DMS79 treated with DMSO at 0.1 percent for 48 hours (cell line): Measurements from ENCODE around the gene TMC8.

ENCODE experiments used
- DNase-seq: peaks from one replicate; lab custom pipeline; 2025; lab: John Stamatoyannopoulos, UW

Gene TMC8

DNA sequence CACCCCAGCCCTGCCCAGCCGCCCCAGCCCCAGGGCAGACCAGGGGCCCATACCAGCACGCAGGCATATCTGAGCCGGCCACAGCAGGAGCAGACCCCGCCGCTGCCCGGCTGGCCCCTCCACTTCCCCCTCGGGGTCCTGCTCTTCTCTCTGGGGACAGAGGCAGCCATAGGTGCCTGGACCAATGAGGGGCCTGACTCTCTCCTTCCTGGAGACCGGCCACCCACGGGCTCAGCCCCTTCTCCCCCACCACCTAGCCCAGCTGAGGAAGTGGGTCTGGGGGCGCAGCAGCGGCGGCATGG lies 5.8 kb upstream of the TMC8 start:
- no peak for DNase-seq

- no peak for DNase-seq
Measured at GRCh38 chr17:78125138-78125913, 5.2 kb upstream of the TMC8 start.

DNA sequence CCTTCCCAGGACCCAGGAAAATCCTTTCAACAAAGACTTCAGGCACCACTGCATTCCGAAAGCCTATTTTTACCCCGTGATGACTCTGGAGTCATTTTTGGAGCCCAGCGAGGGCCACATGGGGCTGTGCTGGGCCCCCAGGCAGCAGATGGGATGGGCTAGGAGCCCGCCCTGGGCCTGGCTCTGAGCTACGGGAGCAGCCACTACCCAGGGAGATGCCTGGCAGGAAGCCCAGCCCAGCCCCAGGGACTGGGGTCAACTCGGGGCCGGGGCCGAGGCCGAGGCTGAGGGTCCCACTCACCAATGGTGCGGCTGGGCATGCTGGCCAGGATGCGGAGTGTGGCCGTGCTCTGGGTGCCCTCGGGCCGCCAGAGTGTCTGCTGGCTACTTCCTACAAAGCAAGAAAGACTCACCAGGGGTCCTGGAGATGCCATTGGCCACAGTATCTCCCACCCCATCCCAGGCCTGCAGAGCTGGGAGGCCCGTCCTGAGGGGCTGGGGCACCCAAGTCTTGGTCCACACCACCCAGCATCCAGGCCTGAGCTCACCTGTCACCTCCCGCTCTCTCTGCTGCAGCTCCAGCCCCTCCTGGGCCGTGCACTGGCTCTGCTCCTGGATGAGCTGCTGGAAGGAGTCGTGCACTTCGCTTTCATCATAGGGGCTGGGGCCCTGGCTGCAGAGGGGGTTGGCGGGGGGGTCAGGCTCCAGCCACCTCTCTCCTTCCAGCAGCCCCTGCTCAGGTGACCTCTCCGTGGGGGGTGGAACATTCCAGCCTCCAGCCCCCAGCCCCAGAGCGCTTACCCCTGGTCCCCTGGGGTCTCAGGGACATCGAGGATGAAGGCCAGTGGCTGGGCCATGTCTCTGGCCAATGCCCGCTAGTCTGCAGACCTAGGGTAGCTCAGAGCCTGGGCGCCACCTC lies 4.3 kb upstream of the TMC8 start:
- DNase-seq = no peak

DNA sequence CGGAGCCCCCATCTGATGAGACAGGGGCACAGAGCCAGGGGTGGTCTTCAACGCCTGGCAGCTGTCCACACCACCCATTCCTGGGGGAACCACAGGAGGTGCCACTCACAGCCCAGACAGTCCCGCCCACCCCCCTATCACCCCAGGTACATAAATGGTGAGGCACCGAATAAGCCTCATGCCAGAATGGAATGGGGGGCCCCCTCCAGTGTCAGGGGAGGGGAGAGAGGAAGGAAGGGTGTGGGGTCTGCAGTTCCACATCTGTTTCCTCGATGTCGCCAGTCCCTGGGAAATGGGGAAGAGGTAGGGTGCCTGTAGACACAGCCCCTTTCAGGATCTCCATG lies 3.7 kb upstream of the TMC8 start:
- DNase-seq = no peak

DNA sequence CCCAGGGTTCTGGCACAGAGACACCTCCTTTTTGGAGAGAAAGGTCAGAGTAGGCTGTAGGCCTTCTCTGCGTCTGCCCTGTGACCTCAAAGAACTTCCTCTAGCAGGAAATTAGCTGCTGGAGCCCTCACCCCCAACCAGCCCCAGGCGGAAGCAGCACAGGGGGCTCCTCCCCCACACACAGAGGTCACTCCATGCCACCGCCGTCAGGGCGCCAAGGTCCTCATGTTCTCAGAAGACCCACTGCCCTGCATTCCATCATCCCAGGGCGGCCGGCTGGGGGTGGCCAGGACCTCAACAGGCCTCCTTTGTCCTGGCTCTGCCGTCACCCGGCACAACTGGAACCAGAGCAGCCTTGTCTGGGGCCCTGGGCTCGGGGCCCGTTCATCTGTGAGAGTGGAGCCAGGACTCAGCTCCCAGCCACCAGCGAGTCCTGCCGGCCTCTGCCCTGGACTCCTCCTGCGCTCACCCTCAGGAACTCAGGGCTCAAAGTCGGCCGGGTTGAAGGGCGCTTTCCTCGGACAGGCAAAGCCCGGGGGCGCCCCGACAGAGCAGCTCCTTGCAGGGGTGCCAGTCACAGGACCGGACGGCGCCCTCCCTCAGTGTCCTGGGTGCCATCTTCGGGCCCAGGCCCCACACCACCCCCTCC lies 3.2 kb upstream of the TMC8 start:
- DNase-seq = no peak

GRCh38 chr17:78127888-78128550 lies 2.6 kb upstream of the TMC8 start:
- DNase-seq = no peak

GRCh38 chr17:78128551-78129350 lies 1.8 kb upstream of the TMC8 start, which contains the start of gene TMC6:
TSS of gene TMC6 (minus strand) at chr17:78128755. CDS start at chr17:78126832, 1,923 bp downstream.
- DNase-seq = peak; percentile 31

DNA sequence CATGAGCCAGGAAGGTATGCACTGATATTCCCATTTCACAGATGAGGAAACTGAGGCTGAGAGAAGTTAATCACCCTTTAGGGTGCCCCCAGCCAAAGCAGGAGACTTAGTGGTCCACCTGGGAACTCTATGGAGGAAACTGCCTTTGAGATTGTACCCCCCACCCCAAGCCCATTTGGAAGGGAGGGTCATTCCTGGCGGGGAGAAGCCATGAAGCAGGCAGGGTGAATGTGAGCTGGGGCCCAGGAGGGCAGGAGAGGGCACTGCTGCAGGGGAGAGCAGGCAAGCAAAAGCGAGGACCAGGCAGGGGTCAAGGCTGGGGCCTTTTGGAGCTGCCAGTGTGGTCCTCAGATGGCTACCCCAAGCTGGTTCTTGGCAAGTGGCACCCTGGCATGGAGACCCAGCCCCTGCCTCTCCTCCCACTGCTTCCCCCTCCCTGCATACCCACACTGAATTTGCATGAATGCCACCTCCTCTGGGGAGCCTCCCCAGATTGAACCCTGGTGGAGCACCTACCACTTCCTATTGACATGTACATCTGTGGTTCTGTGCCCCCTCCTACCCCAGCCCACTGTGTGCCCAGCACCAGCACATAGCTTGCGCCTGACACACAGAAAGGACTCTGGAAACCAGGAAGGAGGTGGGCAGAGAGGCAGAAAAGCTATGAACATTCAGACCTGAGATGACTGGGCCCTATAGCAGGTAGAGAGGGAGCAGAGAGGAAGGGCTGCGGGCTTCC lies 1.1 kb upstream of the TMC8 start:
- no peak for DNase-seq

DNA sequence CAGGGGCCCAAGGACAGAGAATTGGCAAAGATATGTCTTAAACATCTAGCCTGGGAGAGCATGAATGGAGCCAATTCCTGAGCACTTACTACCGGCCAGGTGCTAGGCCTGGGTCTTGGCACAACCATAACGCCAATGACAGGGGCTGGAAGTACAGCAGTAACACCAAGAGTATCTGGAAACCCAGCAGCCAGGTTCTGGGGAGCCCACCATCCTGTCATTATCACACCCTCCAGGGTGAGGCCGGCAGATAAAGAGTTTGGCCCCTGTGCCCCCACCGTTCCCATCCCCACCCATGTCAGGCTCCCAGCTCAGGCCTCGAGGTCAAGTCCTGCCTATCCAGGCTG lies 508 bp upstream of the TMC8 start:
- peak; percentile 1 for DNase-seq

DNA sequence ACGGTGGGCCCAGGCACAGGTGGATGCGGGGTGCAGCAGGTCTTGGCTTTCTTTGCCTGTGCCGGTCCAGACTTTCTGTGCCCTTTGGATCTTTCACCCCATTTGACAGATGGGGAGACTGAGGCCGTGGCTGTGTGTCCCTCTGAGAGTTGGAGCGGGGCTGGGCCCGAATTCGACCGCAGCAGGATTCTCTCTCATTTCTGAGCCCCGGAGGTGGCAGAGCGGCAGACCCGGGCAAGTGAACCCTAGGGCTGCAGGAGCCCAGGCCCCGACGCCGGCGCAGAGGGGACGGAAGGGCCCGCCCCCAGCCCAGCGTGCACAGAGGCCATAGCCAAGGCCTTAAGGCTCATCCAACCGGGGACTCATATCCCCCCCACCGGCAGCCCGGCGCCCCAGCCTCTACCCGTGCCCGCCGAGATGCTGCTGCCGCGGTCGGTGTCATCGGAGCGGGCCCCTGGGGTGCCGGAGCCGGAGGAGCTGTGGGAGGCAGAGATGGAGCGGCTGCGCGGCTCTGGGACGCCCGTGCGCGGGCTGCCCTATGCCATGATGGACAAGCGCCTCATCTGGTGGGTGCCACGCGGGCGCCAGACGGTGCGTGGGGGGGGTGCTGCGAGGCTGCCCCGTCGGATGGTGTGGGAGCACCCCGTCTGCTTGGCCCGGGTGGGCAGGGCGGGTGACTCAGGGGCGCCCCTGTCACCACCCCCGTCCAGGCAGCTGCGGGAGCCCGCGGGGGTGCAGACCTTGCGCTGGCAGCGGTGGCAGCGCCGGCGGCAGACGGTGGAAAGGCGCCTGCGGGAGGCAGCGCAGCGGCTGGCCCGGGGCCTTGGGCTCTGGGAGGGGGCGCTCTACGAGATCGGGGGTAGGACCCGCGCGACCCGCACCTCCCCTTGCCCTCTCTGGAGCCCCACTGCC lies 857 bp downstream of the TMC8 start:
- DNase-seq = no peak

DNA sequence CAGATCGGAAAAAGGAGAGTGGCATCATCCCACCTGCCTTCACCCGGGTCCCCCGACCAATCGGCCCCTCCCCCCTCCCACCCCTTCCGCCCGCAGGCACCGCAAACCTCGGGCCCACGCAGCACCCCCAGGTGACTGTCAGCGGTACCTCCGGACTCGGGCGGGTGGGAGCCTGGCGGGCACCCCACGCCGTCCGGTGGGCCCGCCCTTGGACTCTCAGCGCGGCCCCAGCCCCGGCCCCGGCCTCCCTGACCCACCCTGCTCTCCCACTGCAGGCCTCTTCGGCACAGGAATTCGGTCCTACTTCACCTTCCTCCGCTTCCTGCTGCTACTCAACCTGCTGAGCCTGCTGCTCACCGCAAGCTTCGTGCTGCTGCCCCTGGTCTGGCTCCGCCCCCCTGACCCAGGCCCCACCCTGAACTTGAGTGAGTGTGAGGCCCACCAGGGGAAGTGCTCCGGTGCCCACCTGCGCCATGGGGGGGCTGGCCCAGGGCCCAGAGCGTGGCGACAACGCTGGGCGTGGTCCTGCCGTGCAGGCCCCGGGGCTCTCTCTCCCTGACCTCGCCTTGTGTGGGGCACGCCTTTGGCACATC lies 1.6 kb downstream of the TMC8 start:
- no peak for DNase-seq

DNA sequence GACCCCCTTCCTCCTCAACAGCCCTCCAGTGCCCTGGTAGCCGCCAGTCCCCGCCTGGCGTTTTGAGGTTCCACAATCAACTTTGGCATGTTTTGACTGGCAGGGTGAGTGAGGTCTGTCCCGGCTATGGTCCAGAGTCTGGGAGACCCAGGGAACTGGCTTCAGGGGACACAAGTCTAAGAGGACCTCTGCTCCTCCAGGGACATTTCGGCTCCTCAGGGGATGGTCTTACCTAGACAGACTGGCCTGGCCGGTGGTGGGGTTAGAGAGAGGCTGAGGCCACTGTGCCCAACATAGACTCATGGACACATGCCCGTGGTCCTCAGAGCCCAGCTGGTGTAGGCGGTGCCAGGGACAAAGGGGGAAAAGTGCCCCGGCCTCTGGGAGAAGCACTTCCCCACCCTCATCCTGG lies 2.2 kb downstream of the TMC8 start:
- no peak for DNase-seq

DNA sequence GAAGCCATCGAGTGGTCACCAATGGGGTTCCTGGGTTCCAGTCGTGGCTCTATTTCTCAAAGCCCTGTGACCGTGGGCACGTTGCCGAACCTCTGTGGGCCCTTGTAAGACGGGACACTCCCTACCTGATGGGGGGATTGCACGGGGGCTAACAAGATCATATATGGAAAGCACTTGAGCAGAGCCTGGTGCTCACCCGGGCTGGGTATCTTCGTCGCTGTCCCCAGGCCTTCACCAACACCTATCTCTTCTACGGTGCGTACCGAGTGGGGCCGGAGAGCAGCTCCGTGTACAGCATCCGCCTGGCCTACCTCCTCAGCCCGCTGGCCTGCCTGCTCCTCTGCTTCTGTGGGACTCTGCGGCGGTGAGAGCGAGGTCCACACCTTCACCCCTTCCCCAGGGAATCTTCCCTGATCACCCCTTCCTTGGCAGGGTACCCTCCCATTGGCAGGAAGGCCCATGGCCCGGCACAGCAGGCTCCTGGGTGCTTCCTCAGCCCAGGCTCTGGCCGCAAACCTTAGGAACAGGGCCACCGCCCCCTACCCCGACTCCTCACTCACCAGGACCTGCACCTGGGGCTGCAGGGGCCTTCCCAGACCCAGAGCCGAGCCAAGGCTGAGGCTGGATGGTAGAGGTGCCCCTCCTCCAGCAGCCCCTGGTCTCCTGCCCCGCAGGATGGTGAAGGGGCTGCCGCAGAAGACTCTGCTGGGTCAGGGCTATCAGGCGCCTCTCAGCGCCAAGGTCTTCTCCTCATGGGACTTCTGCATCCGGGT lies 2.8 kb downstream of the TMC8 start:
- no peak for DNase-seq

- no peak for DNase-seq
Measured at GRCh38 chr17:78133971-78134898, 3.7 kb downstream of the TMC8 start.

DNA sequence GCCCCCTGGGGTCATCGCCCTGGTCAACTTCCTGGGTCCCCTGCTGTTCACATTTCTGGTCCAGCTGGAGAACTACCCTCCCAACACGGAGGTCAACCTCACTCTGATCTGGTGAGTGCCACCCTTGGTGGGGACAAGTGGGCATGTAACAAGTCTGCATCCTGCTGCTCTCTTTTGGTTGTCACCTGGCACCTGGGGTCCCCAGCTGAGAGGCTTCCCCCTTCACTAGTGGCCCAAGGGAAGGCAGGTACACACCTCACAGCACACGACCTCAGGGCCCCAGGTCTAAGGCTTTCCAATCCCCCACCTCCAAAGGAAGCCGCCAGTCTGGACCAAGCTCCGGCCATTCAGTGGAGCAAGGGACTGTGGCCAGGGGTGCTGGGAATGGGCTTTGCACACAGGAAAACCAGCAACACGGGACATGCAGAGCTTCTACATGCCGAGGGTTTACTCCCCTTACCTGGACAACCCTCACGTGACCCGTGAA lies 4.4 kb downstream of the TMC8 start:
- no peak for DNase-seq

DNA sequence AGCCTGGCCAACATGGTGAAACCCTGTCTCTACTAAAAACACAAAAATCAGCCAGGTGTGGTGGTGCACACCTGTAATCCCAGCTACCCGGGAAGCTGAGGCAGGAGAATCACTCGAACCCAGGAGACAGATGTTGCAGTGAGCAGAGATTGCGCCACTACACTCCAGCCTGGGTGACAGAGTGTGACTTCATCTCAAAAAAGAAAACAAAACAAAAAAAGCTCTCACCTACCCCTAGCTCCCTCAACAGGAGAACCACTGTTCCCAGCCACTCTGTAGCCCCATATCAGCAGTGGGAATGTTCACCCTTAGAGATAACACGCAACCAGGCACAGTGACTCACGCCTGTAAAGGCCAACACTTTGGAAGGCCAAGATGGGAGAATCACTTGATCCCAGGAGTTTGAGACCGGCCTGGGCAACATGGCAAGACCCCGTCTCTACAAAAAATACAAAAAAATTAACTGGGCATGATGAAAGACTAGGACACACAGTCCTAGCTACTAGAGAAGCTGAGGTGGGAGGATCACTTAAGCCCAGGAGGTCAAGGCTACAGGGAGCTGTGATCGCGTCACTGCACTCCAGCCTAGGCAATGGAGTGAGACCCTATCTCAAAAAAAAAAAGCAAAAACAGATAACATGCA lies 5.4 kb downstream of the TMC8 start:
- DNase-seq = no peak
